Loucy (cell line): ENCODE results near the gene MAPRE3.

Experiments used
- H2AFZ ChIP-seq: fragments of 200-600 bp; sonication (generic); 2 replicates; pipeline ENCODE4 v1.6.0; 2016; ENCODE audit warnings: antibody characterized with exemption, mild to moderate bottlenecking, low read length, moderate library complexity
- H3F3A ChIP-seq: fragments of 200-600 bp; 2 replicates; pipeline ENCODE4 v1.6.0; 2016; ENCODE audit warnings: antibody characterized with exemption, low read depth, mild to moderate bottlenecking
- H3K27me3 ChIP-seq: fragments of 200-600 bp; sonication (generic); 2 replicates; pipeline ENCODE4 v1.6.1; 2014; ENCODE audit warnings: low read length, mild to moderate bottlenecking; ENCODE audit not compliant: insufficient read depth, poor library complexity, severe bottlenecking
- H3K36me3 ChIP-seq: fragments of 200-600 bp; sonication (generic); 2 replicates; pipeline ENCODE4 v1.6.1; 2016; ENCODE audit warnings: low read length; ENCODE audit not compliant: insufficient read depth
- H3K4me1 ChIP-seq: fragments of 200-600 bp; sonication (generic); 2 replicates; pipeline ENCODE4 v1.5.1; 2014; ENCODE audit warnings: low read length, mild to moderate bottlenecking; ENCODE audit not compliant: insufficient read depth, poor library complexity, severe bottlenecking
- H3K4me2 ChIP-seq: fragments of 200-600 bp; sonication (generic); 2 replicates; pipeline ENCODE4 v1.6.0; 2014; ENCODE audit warnings: antibody characterized with exemption, low read length, low read depth, mild to moderate bottlenecking; ENCODE audit not compliant: poor library complexity, severe bottlenecking
- H3K4me3 ChIP-seq: fragments of 200-600 bp; sonication (generic); 2 replicates; pipeline ENCODE4 v1.5.1; 2014; ENCODE audit warnings: low read length, mild to moderate bottlenecking, mixed read lengths; ENCODE audit not compliant: poor library complexity, severe bottlenecking
- H3K79me2 ChIP-seq: fragments of 200-600 bp; sonication (generic); 2 replicates; pipeline ENCODE4 v1.6.1; 2014; ENCODE audit warnings: low read length; ENCODE audit not compliant: insufficient read depth
- H3K9ac ChIP-seq: fragments of 200-600 bp; sonication (generic); 2 replicates; pipeline ENCODE4 v1.6.0; 2014; ENCODE audit warnings: mild to moderate bottlenecking, low read depth, low read length, moderate library complexity; ENCODE audit not compliant: poor library complexity, severe bottlenecking
- H3K9me2 ChIP-seq: fragments of 200-600 bp; sonication (generic); replicated peaks from 2 replicates; pipeline ENCODE4 v1.6.1; 2016; ENCODE audit warnings: low read depth, low read length, mixed read lengths
- H3K9me3 ChIP-seq: fragments of 200-600 bp; sonication (generic); 2 replicates; pipeline ENCODE4 v1.6.1; 2014; ENCODE audit warnings: mild to moderate bottlenecking, antibody characterized with exemption, low read length, low read depth; ENCODE audit not compliant: insufficient read depth
- H4K20me1 ChIP-seq: fragments of 200-600 bp; sonication (generic); 2 replicates; pipeline ENCODE4 v1.6.0; 2014; ENCODE audit warnings: antibody characterized with exemption, low read length, mild to moderate bottlenecking; ENCODE audit not compliant: insufficient read depth, poor library complexity, severe bottlenecking
- CTCF ChIP-seq: fragments of 200-600 bp; sonication (generic); conservative IDR thresholded peaks from 2 replicates; pipeline ENCODE4 v1.5.1; 2014; ENCODE audit warnings: mild to moderate bottlenecking, antibody characterized with exemption, low read length
- EZH2phosphoT487 ChIP-seq: fragments of 200-600 bp; IDR thresholded peaks from 2 replicates; pipeline ENCODE4 v1.6.1; 2018; ENCODE audit warnings: antibody characterized with exemption, mild to moderate bottlenecking, moderate library complexity, borderline replicate concordance

MAPRE3 gene

GRCh38 chr2:27024812-27025211, 54.4 kb downstream of the MAPRE3 start:
- Histone ChIP-seq H3K4me2 (no peak overlapping the region), H2AFZ (no peak overlapping the region), H3K9me2 (no peaks in the 10 kb centered on the region), H3K9ac (no peak overlapping the region), H3K9me3 (no peaks in the 10 kb centered on the region), H3K36me3 (no peaks in the 10 kb centered on the region), H3K79me2 (no peaks in the 10 kb centered on the region), H3K4me3 (no peak overlapping the region), H4K20me1 (no peaks in the 10 kb centered on the region), H3K27me3 (no peaks in the 10 kb centered on the region), H3K4me1 (peaks cover 3% of the 10 kb centered on the region), H3F3A (no peaks in the 10 kb centered on the region)
- TF ChIP-seq CTCF: peak; percentile 26; the same call in 1 of the 2 replicates
- no peak for TF ChIP-seq EZH2phosphoT487

GRCh38 chr2:27025281-27025800, 54.9 kb downstream of the MAPRE3 start:
- H4K20me1 ChIP-seq: no peaks in the 10 kb centered on the region
- H2AFZ ChIP-seq: no peak overlapping the region
- H3K27me3 ChIP-seq: no peaks in the 10 kb centered on the region
- H3F3A ChIP-seq: no peaks in the 10 kb centered on the region
- H3K4me1 ChIP-seq: peaks cover 8% of the 10 kb centered on the region
- H3K9me2 ChIP-seq: no peaks in the 10 kb centered on the region
- H3K79me2 ChIP-seq: no peaks in the 10 kb centered on the region
- no peak overlapping the region for H3K4me2 ChIP-seq
- TF ChIP-seq CTCF (no peak), EZH2phosphoT487 (no peak)
- H3K4me3 ChIP-seq: no peak overlapping the region
- H3K36me3 ChIP-seq: no peaks in the 10 kb centered on the region
- no peak overlapping the region for H3K9ac ChIP-seq
- no peaks in the 10 kb centered on the region for H3K9me3 ChIP-seq

- H3K4me2 ChIP-seq: no peak overlapping the region
Observed at GRCh38 chr2:27025861-27026851, 55.7 kb downstream of the MAPRE3 start.

More at GRCh38 chr2:27025861-27026851, 55.7 kb downstream of the MAPRE3 start:
- H3K9ac ChIP-seq: no peak overlapping the region
- no peaks in the 10 kb centered on the region for H4K20me1 ChIP-seq
- no peak overlapping the region for H3K4me3 ChIP-seq
- H3K27me3 ChIP-seq: no peaks in the 10 kb centered on the region
- H3K79me2 ChIP-seq: no peaks in the 10 kb centered on the region
- H3K4me1 ChIP-seq: peaks cover 13% of the 10 kb centered on the region
- H2AFZ ChIP-seq: no peak overlapping the region
- H3K9me3 ChIP-seq: no peaks in the 10 kb centered on the region
- H3F3A ChIP-seq: no peaks in the 10 kb centered on the region
- no peaks in the 10 kb centered on the region for H3K36me3 ChIP-seq
- no peaks in the 10 kb centered on the region for H3K9me2 ChIP-seq
- no peak for TF ChIP-seq CTCF
- no peak for TF ChIP-seq EZH2phosphoT487
